Peyer's patch (tissue), 4 donors: Measurements from ENCODE around the gene NBAS. TPM values are rescaled to one million over a fixed set of nuclear protein-coding genes. Genes with fewer than 3 reads are reported as not detected.

Source experiments
- DNase-seq, 3 donors: peaks; one replicate each; pipeline ENCODE4 v3.0.0-alpha.2; 2017 to 2019
- H3K27ac ChIP-seq, 4 donors: fragments of 200-600 bp; sonication (generic); one replicate each; pipeline ENCODE4 v1.5.1; 2016 to 2019
- H3K27me3 ChIP-seq, 2 donors: fragments of 200-600 bp; sonication (generic); one replicate each; pipeline ENCODE4 v1.5.1; 2019
- H3K36me3 ChIP-seq, 3 donors: fragments of 200-600 bp; sonication (generic); one replicate each; pipeline ENCODE4 v1.5.1; 2016 to 2019
- H3K4me1 ChIP-seq, 4 donors: fragments of 200-600 bp; sonication (generic); one replicate each; pipeline ENCODE4 v1.5.1; 2016 to 2019
- H3K4me3 ChIP-seq, 4 donors: fragments of 200-600 bp; sonication (generic); 1 replicate in 3 of 4; 2 replicates in 1 of 4; pipeline ENCODE4 v1.5.1; 2016 to 2019; ENCODE audit warnings: mild to moderate bottlenecking in 1 of 4
- H3K9me3 ChIP-seq, 4 donors: fragments of 200-600 bp; sonication (generic); one replicate each; pipeline ENCODE4 v1.5.1; 2016 to 2019; ENCODE audit warnings: mild to moderate bottlenecking in 1 of 4
- CTCF ChIP-seq, 6 experiments: fragments of 450-650 bp in 4 of 6; fragments of 200-600 bp in 2 of 6; sonication (generic) in 1 of 6; IDR thresholded peaks; one replicate each; pipeline ENCODE4 v1.5.1; 2017 to 2019; ENCODE audit warnings: antibody characterized with exemption in 6 of 6, mild to moderate bottlenecking in 3 of 6, moderate library complexity in 1 of 6
- POLR2A ChIP-seq, 2 donors: fragments of 450-650 bp; IDR thresholded peaks; one replicate each; pipeline ENCODE4 v1.5.1; 2017; ENCODE audit warnings: antibody characterized with exemption in 2 of 2, mild to moderate bottlenecking in 2 of 2, moderate library complexity in 2 of 2
- total RNA-seq, 4 donors: library from RNA; depleted of rRNA; stranded (reverse); fragments of >200 nt; gene quantifications; one replicate each; pipeline ENCODE4 v1.1.0, GENCODE V29; 2016

NBAS gene
- total RNA-seq, 4 donors from 2014 or later, result 43.2 to 70.2 (median 55.3) TPM

- TF ChIP-seq CTCF (IDR thresholded peaks at IDR 0.05) (no peak), POLR2A (IDR thresholded peaks at IDR 0.05) (no peak)
- no peak for DNase-seq
- H3K27ac ChIP-seq, result no peak overlapping the region
Observed at GRCh38 chr2:15187702-15188101, 373.4 kb downstream of the NBAS start.

GRCh38 chr2:15186118-15186517 is 375.0 kb downstream of the NBAS start:
- TF ChIP-seq POLR2A (IDR thresholded peaks at IDR 0.05), result no peak
- no peak for TF ChIP-seq CTCF (IDR thresholded peaks at IDR 0.05)
- no peaks in the 10 kb centered on the region for H3K27me3 ChIP-seq
- no peaks in the 10 kb centered on the region for H3K9me3 ChIP-seq
- DNase-seq, result no peak
- no peak overlapping the region for H3K27ac ChIP-seq
- H3K4me3 ChIP-seq, result no peak overlapping the region
- H3K4me1 ChIP-seq, result no peaks in the 10 kb centered on the region
- H3K36me3 ChIP-seq, result peaks cover 0 to 19% (median 0%) of the 10 kb centered on the region in 3 donors

More at GRCh38 chr2:15187702-15188101, 373.4 kb downstream of the NBAS start:
- Histone ChIP-seq H3K9me3 (no peaks in the 10 kb centered on the region), H3K4me1 (no peaks in the 10 kb centered on the region), H3K4me3 (no peak overlapping the region), H3K36me3 (peaks cover 0 to 19% (median 0%) of the 10 kb centered on the region in 3 donors), H3K27me3 (no peaks in the 10 kb centered on the region)

GRCh38 chr2:15184491-15184890 is 376.6 kb downstream of the NBAS start:
- Histone ChIP-seq H3K27ac (no peak overlapping the region), H3K27me3 (no peaks in the 10 kb centered on the region), H3K9me3 (no peaks in the 10 kb centered on the region), H3K36me3 (peaks cover 0 to 12% (median 0%) of the 10 kb centered on the region in 3 donors), H3K4me3 (no peak overlapping the region), H3K4me1 (no peaks in the 10 kb centered on the region)
- no peak for DNase-seq
- TF ChIP-seq POLR2A (IDR thresholded peaks at IDR 0.05), result no peak
- no peak for TF ChIP-seq CTCF (IDR thresholded peaks at IDR 0.05)

GRCh38 chr2:15182275-15182674 is 378.9 kb downstream of the NBAS start:
- no peak for TF ChIP-seq POLR2A (IDR thresholded peaks at IDR 0.05)
- no peaks in the 10 kb centered on the region for H3K4me1 ChIP-seq

GRCh38 chr2:15181092-15181745 is 379.9 kb downstream of the NBAS start:
- no peaks in the 10 kb centered on the region for H3K27me3 ChIP-seq
- no peaks in the 10 kb centered on the region for H3K9me3 ChIP-seq
- no peaks in the 10 kb centered on the region for H3K4me1 ChIP-seq
- TF ChIP-seq CTCF (IDR thresholded peaks at IDR 0.05) (no peak), POLR2A (IDR thresholded peaks at IDR 0.05) (no peak)
- H3K36me3 ChIP-seq, result peaks cover 0 to 5% (median 0%) of the 10 kb centered on the region in 3 donors
- no peak for DNase-seq
- H3K27ac ChIP-seq, result no peak overlapping the region
- H3K4me3 ChIP-seq, result no peak overlapping the region

More at GRCh38 chr2:15182275-15182674, 378.9 kb downstream of the NBAS start:
- H3K36me3 ChIP-seq, result peaks cover 0 to 9% (median 0%) of the 10 kb centered on the region in 3 donors
- no peaks in the 10 kb centered on the region for H3K27me3 ChIP-seq
- H3K9me3 ChIP-seq, result no peaks in the 10 kb centered on the region
- no peak overlapping the region for H3K27ac ChIP-seq
- no peak overlapping the region for H3K4me3 ChIP-seq
- DNase-seq, result no peak

GRCh38 chr2:15180379-15180778 is 380.8 kb downstream of the NBAS start:
- no peaks in the 10 kb centered on the region for H3K9me3 ChIP-seq
- H3K27ac ChIP-seq, result no peak overlapping the region
- no peak overlapping the region for H3K4me3 ChIP-seq
- TF ChIP-seq CTCF (IDR thresholded peaks at IDR 0.05) (no peak), POLR2A (IDR thresholded peaks at IDR 0.05) (no peak)
- H3K27me3 ChIP-seq, result no peaks in the 10 kb centered on the region
- no peaks in the 10 kb centered on the region for H3K4me1 ChIP-seq
- no peak for DNase-seq
- no peaks in the 10 kb centered on the region for H3K36me3 ChIP-seq
